Esophagus squamous epithelium (tissue), 5 donors: ENCODE data around the gene TBC1D12. TPM values are rescaled to one million over a fixed set of nuclear protein-coding genes. Genes with fewer than 3 reads are reported as not detected.
A peak's percentile ranks its signal among the peaks of the same experiment; 100 is the strongest.

ENCODE experiments used
- DNase-seq: peaks from one replicate; lab custom pipeline; 2025; lab: John Stamatoyannopoulos, UW
- H3K27ac ChIP-seq, 4 donors: fragments of 200-600 bp; sonication (generic); one replicate each; pipeline ENCODE4 v1.5.1; 2016 to 2019; ENCODE audit warnings: mild to moderate bottlenecking in 1 of 4
- H3K27me3 ChIP-seq, 4 donors: fragments of 200-600 bp; sonication (generic); 1 replicate in 3 of 4; 2 replicates in 1 of 4; pipeline versions ENCODE4 v1.5.1 to v1.6.0; 2017 to 2021; ENCODE audit warnings: antibody characterized with exemption in 1 of 4
- H3K36me3 ChIP-seq, 3 donors: fragments of 200-600 bp; sonication (generic); one replicate each; pipeline ENCODE4 v1.5.1; 2016 to 2019
- H3K4me1 ChIP-seq, 3 donors: fragments of 200-600 bp; sonication (generic); one replicate each; pipeline ENCODE4 v1.5.1; 2017 to 2019
- H3K4me3 ChIP-seq, 4 donors: fragments of 200-600 bp; sonication (generic); 1 replicate in 3 of 4; 2 replicates in 1 of 4; pipeline ENCODE4 v1.5.1; 2016 to 2019; ENCODE audit warnings: mild to moderate bottlenecking in 2 of 4, moderate library complexity in 1 of 4
- H3K9me3 ChIP-seq, 3 donors: fragments of 200-600 bp; sonication (generic); one replicate each; pipeline ENCODE4 v1.5.1; 2016 to 2019
- POLR2A ChIP-seq, 4 donors: fragments of 450-650 bp; IDR thresholded peaks; one replicate each; pipeline ENCODE4 v1.6.1; 2017; ENCODE audit warnings: antibody characterized with exemption in 4 of 4, mild to moderate bottlenecking in 4 of 4, moderate library complexity in 3 of 4
- WGBS, 2 donors: methylation state at CpG; one replicate each; pipeline ENCODE4 v1.1.5; 2018; 5-methylcytosine and 5-hydroxymethylcytosine counted together
- intact Hi-C: fragments of 100-400 bp; cut with DNase I; formaldehyde crosslinking; loops from one replicate; pipeline ENCODE4 v1.15.0; 2022
- total RNA-seq, 4 donors: library from RNA; depleted of rRNA; stranded (reverse); fragments of >200 nt; gene quantifications; one replicate each; pipeline ENCODE4 v1.1.0, GENCODE V29; 2016
- TF ChIP-seq, protein P1 (sequence below), 6 experiments: fragments of 450-650 bp in 4 of 6; fragments of 200-600 bp in 2 of 6; sonication (generic) in 2 of 6; IDR thresholded peaks; one replicate each; pipeline ENCODE4 v1.5.1; 2016 to 2019; ENCODE audit warnings: antibody characterized with exemption in 6 of 6, mild to moderate bottlenecking in 4 of 6, moderate library complexity in 4 of 6
- donor health status: DM: yes; HTN: yes; CAD: no.

TBC1D12 gene
- total RNA-seq, 4 donors from 2014 or later, result 5.2 to 13.5 (median 7.0) TPM

DNA sequence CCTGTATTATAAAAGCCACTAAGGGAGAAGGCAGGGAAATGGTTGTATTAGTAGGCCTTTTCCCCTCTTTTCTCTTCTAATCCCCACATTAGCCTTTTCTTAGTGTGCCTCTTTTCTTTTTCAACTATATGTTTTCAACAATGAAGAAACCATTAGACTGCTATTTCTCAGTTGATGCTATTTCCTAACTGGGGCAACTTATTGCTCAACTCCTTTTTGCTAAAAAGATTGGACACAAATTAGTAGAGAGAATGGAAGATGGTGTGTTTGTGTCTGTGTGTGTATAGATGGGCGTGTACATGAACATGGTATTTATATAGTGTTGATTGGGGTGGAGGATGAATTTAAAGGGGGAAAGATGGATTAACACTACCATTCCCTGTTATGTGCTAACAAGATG lies 28.4 kb downstream of the TBC1D12 start:
- Histone ChIP-seq H3K36me3 (no peaks in the 10 kb centered on the region), H3K27ac (no peak overlapping the region), H3K4me1 (peaks cover 0 to 25% (median 0%) of the 10 kb centered on the region in 3 donors), H3K9me3 (peaks cover 0 to 10% (median 0%) of the 10 kb centered on the region in 3 donors), H3K27me3 (no peaks in the 10 kb centered on the region), H3K4me3 (no peak overlapping the region)
- no peak for TF ChIP-seq POLR2A (IDR thresholded peaks at IDR 0.05)
- TF ChIP-seq, protein P1, sequence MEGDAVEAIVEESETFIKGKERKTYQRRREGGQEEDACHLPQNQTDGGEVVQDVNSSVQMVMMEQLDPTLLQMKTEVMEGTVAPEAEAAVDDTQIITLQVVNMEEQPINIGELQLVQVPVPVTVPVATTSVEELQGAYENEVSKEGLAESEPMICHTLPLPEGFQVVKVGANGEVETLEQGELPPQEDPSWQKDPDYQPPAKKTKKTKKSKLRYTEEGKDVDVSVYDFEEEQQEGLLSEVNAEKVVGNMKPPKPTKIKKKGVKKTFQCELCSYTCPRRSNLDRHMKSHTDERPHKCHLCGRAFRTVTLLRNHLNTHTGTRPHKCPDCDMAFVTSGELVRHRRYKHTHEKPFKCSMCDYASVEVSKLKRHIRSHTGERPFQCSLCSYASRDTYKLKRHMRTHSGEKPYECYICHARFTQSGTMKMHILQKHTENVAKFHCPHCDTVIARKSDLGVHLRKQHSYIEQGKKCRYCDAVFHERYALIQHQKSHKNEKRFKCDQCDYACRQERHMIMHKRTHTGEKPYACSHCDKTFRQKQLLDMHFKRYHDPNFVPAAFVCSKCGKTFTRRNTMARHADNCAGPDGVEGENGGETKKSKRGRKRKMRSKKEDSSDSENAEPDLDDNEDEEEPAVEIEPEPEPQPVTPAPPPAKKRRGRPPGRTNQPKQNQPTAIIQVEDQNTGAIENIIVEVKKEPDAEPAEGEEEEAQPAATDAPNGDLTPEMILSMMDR (IDR thresholded peaks at IDR 0.05), result no peak
- 82 to 92% methylated on average over 1 of the region's 1 CpG for WGBS, 2 donors
- intact Hi-C loops, result no loop called here
- DNase-seq, result no peak

DNA sequence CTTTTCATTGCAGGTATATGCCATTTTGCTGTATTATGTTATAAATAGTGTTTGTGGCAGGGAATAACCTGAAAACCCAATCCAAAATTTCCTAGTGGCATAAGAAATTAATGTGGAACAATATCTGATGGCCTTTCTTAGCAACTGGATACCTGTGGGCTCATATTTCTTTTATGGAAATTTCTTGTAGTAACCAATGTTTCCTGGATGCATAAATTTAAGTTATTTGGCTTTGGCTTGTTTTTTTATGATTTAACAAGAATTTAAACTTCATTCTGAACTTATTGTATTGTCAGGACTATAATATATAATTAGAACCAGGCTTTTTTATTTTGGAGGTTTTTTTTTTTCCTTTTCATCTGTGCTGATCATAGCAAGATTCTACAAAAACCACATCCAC lies 30.1 kb downstream of the TBC1D12 start:
- intact Hi-C loops, result no loop called here
- Histone ChIP-seq H3K27ac (no peak overlapping the region), H3K4me1 (peaks cover 0 to 25% (median 0%) of the 10 kb centered on the region in 3 donors), H3K9me3 (peaks cover 0 to 10% (median 9%) of the 10 kb centered on the region in 3 donors), H3K4me3 (no peak overlapping the region), H3K27me3 (no peaks in the 10 kb centered on the region), H3K36me3 (no peaks in the 10 kb centered on the region)
- DNase-seq, result no peak
- no peak for TF ChIP-seq POLR2A (IDR thresholded peaks at IDR 0.05)
- TF ChIP-seq, protein P1 (IDR thresholded peaks at IDR 0.05), result no peak

DNA sequence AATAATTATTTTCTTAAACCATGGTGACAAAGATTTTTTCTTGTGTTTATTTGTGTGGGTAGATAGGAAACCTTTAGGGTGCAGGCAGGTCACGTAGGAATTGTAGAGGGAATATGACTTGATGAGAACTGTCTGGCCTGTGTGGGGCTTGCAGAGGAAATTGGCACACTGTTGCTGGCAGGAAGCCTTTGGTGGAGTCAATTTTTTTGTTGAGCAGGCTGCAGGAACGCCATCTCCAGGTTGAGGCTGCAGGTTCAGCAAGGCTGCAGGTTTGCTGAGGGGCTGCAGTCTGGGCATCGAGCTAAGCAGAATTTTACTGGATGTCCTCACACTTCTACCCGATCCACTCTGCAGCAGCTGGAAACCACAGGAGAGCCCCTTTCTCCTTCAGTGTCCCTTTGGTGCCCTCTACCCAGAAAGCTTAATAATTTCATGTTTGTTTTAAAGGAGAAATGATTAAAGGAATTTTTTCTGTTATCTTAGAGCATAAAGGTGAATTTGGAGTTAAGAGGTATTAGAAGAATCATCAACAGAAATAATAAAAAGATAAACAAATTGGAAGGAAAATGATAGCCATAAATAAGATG lies 37.0 kb downstream of the TBC1D12 start:
- intact Hi-C loops, result no loop called here
- Histone ChIP-seq H3K27me3 (no peaks in the 10 kb centered on the region), H3K4me3 (no peak overlapping the region), H3K27ac (no peak overlapping the region), H3K36me3 (no peaks in the 10 kb centered on the region), H3K4me1 (peaks cover 0 to 12% (median 0%) of the 10 kb centered on the region in 3 donors), H3K9me3 (peaks cover 0 to 11% (median 10%) of the 10 kb centered on the region in 3 donors)
- no peak for DNase-seq
- TF ChIP-seq, protein P1 (IDR thresholded peaks at IDR 0.05), result peak in 1 of 6 experiments; percentile 5
- TF ChIP-seq POLR2A (IDR thresholded peaks at IDR 0.05), result no peak
- 0 to 24% methylated on average over 3 to 4 of the region's 4 CpGs for WGBS, 2 donors

DNA sequence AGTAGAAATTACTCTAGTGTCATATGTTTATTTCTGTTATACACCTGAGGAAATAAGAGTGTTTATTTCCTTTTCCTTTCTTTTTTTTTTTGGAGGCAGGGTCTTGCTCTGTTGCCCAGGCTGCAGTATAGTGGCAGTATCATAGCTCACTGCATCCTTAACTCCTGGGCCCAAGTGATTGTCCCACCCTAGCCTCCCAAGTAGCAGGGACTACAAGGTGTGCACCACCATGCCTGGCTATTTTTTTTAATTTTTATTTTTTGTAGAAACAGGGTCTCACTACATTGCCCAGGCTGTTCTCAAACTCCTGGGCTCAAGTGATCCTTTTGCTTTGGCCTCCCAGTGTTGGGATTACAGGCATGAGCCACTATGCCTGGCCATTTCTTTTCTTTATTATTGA lies 37.8 kb downstream of the TBC1D12 start:
- TF ChIP-seq POLR2A (IDR thresholded peaks at IDR 0.05), result no peak
- TF ChIP-seq, protein P1 (IDR thresholded peaks at IDR 0.05), result no peak
- no peak for DNase-seq
- intact Hi-C loops, result loop anchor here (10.0 kb wide), 1 partner anchor 75 kb away; the partner anchor contains the start of gene NOC3L
- Histone ChIP-seq H3K27me3 (no peaks in the 10 kb centered on the region), H3K4me3 (no peak overlapping the region), H3K4me1 (peaks cover 0 to 12% (median 0%) of the 10 kb centered on the region in 3 donors), H3K36me3 (no peaks in the 10 kb centered on the region), H3K9me3 (peaks cover 0 to 11% (median 10%) of the 10 kb centered on the region in 3 donors), H3K27ac (no peak overlapping the region)

DNA sequence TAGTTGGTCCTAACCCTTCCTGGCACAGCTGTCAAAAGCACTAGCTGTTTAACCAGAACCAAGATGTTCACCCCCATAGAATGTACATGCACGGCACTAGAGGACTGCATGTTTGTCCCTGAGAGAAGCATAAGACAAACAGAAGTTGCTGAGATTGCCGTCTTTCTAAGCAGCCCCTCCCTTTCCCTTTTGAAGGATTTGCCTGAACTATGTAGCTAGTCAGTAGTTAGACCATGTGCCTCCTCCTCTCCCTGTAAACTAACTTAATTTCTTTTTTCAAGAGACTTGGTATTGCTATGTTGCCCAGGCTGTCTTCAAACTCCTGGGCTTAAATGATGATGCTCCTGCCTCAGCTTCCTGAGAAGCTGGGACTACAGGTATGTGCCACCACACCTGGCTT lies 40.7 kb downstream of the TBC1D12 start:
- Histone ChIP-seq H3K27ac (no peak overlapping the region), H3K4me1 (peaks cover 0 to 12% (median 0%) of the 10 kb centered on the region in 3 donors), H3K9me3 (no peaks in the 10 kb centered on the region), H3K36me3 (no peaks in the 10 kb centered on the region), H3K27me3 (no peaks in the 10 kb centered on the region), H3K4me3 (no peak overlapping the region)
- DNase-seq, result no peak
- TF ChIP-seq, protein P1 (IDR thresholded peaks at IDR 0.05), result no peak
- TF ChIP-seq POLR2A (IDR thresholded peaks at IDR 0.05), result no peak
- intact Hi-C loops, result loop anchor here (10.0 kb wide), 1 partner anchor 78 kb away; the partner anchor contains the start of gene NOC3L
- WGBS, 2 donors, result 48 to 71% methylated on average over 2 of the region's 2 CpGs
